Measurements from ENCODE around the gene WDR87. TPM values are rescaled to one million over a fixed set of nuclear protein-coding genes. Genes with fewer than 3 reads are reported as not detected.

Gene WDR87
- not detected in 2 replicates for total RNA-seq (2021)
- Bru-seq, nascent RNA: percentile 9 among the genes with signal in this experiment
- percentile 8 among the genes with signal in this experiment for BruChase-seq, experiment 1, labeled RNA remaining after a 2-hour chase
- percentile 7 among the genes with signal in this experiment for BruChase-seq, experiment 2, labeled RNA remaining after a 6-hour chase
- long read RNA-seq: 0 reads

- ChIA-PET POLR2A (ENCODE audit: unreplicated experiment) (interaction anchor here (0.5 to 0.8 kb wide), 10 partner anchors 82 to 1539 kb away, joined by 3 to 25 read pairs (median 9); partner anchors contain the start of genes PSMD8 and SUPT5H), CTCF (interaction anchor here (0.7 to 2.2 kb wide), 6 partner anchors 26 to 1681 kb away, joined by 3 to 18 read pairs (median 4); no protein-coding TSS in a partner anchor)
- Histone ChIP-seq H3F3A (ENCODE audit: insufficient read depth, low read depth) (peaks cover 13% of the 10 kb centered on the region), H3K27me3 (ENCODE audit: insufficient read depth, low read depth) (no peaks in the 10 kb centered on the region), H3K27ac (peak within 1 kb of the TSS; percentile 67), H3K4me3 (peak within 1 kb of the TSS; percentile 100), H3K79me2 (ENCODE audit: low read depth) (peaks cover 36% of the 10 kb centered on the region), H3K9me2 (ENCODE audit: insufficient read depth) (no peaks in the 10 kb centered on the region), H3K4me2 (peak within 1 kb of the TSS; percentile 96), H3K4me1 (replicated peaks; ENCODE audit: insufficient read depth) (peaks cover 18% of the 10 kb centered on the region), H3K36me3 (ENCODE audit: low read depth) (no peaks in the 10 kb centered on the region), H4K20me1 (ENCODE audit: insufficient read depth) (peaks cover 5% of the 10 kb centered on the region; the same call in 1 of the 2 replicates), H2AFZ (peak within 1 kb of the TSS; percentile 100), H3K9me3 (ENCODE audit: insufficient read depth, low read depth) (no peaks in the 10 kb centered on the region)
- DNase-seq: peak; percentile 71 to 78
- TF ChIP-seq CTCF (conservative IDR thresholded peaks at IDR 0.05) (no peak), EZH2 (IDR thresholded peaks at IDR 0.05; ENCODE audit: low read depth) (no peak)
- intact Hi-C loops (cut with micrococcal nuclease; ENCODE audit: unreplicated experiment): loop anchor here (1.0 to 10.0 kb wide), 2 partner anchors 26 to 479 kb away; partner anchors contain the start of genes GGN and SPRED3
- TSS peak; percentile 88 for BruUV-seq (replicated peaks)
These were observed at the start of gene WDR87 for GRCh38 chr19:37905946-37906868. Gene WDR87, minus strand, starts transcription at chr19:37906594. Its CDS starts 8,355 bp downstream, at chr19:37898239.

- no peak overlapping the region for H3K4me2 ChIP-seq
- no peak overlapping the region for H2AFZ ChIP-seq
- DNase-seq: no peak
- H3F3A ChIP-seq (ENCODE audit: insufficient read depth, low read depth): no peaks in the 10 kb centered on the region; the same call in 1 of the 2 replicates
- H3K4me1 ChIP-seq (replicated peaks; ENCODE audit: insufficient read depth): peaks cover 17% of the 10 kb centered on the region
- H3K4me3 ChIP-seq: no peak overlapping the region
- H3K9me3 ChIP-seq (ENCODE audit: insufficient read depth, low read depth): no peaks in the 10 kb centered on the region
- intact Hi-C loops (cut with micrococcal nuclease; ENCODE audit: unreplicated experiment): no loop called here
- H3K27me3 ChIP-seq (ENCODE audit: insufficient read depth, low read depth): no peaks in the 10 kb centered on the region
- ChIA-PET CTCF (no interaction called here), POLR2A (ENCODE audit: unreplicated experiment) (no interaction called here)
- H3K27ac ChIP-seq: no peak overlapping the region
- no peaks in the 10 kb centered on the region for H3K36me3 ChIP-seq (ENCODE audit: low read depth)
- H3K79me2 ChIP-seq (ENCODE audit: low read depth): peaks cover 45% of the 10 kb centered on the region
- TF ChIP-seq CTCF (conservative IDR thresholded peaks at IDR 0.05) (no peak), EZH2 (IDR thresholded peaks at IDR 0.05; ENCODE audit: low read depth) (no peak)
- no peaks in the 10 kb centered on the region for H4K20me1 ChIP-seq (ENCODE audit: insufficient read depth)
- no peaks in the 10 kb centered on the region for H3K9me2 ChIP-seq (ENCODE audit: insufficient read depth)
- no TSS peak for BruUV-seq (replicated peaks)
These were observed 49.6 kb upstream of the WDR87 start for GRCh38 chr19:37955986-37956385.

GRCh38 chr19:37954421-37954874 lies 48.1 kb upstream of the WDR87 start:
- POLR2A ChIA-PET (ENCODE audit: unreplicated experiment): no interaction called here

More at GRCh38 chr19:37954421-37954874, 48.1 kb upstream of the WDR87 start:
- BruUV-seq (replicated peaks): no TSS peak
- no peak for DNase-seq
- H3K4me3 ChIP-seq: no peak overlapping the region
- H3K27me3 ChIP-seq (ENCODE audit: insufficient read depth, low read depth): no peaks in the 10 kb centered on the region
- intact Hi-C loops (cut with micrococcal nuclease; ENCODE audit: unreplicated experiment): no loop called here
- H3K36me3 ChIP-seq (ENCODE audit: low read depth): no peaks in the 10 kb centered on the region
- H3K27ac ChIP-seq: peak overlapping the region; percentile 33; the same call in 1 of the 2 replicates
- no peaks in the 10 kb centered on the region for H4K20me1 ChIP-seq (ENCODE audit: insufficient read depth)
- no peaks in the 10 kb centered on the region for H3K9me2 ChIP-seq (ENCODE audit: insufficient read depth)
- CTCF ChIA-PET: no interaction called here
- H3K4me2 ChIP-seq: 0 out of 2 replicates have a peak overlapping the region, but pooled peaks have one; percentile 42
- H2AFZ ChIP-seq: no peak overlapping the region
- peaks cover 17% of the 10 kb centered on the region for H3K4me1 ChIP-seq (replicated peaks; ENCODE audit: insufficient read depth)
- H3F3A ChIP-seq (ENCODE audit: insufficient read depth, low read depth): no peaks in the 10 kb centered on the region; the same call in 1 of the 2 replicates
- TF ChIP-seq EZH2 (IDR thresholded peaks at IDR 0.05; ENCODE audit: low read depth): no peak
- no peak for TF ChIP-seq CTCF (conservative IDR thresholded peaks at IDR 0.05)
- H3K79me2 ChIP-seq (ENCODE audit: low read depth): peaks cover 43% of the 10 kb centered on the region
- H3K9me3 ChIP-seq (ENCODE audit: insufficient read depth, low read depth): no peaks in the 10 kb centered on the region

Measured in PC-9 (cell line).